HFF-Myc (cell line): ENCODE data around the gene OR13H1.

Experiments used
- DNase-seq: peaks from one replicate; pipeline ENCODE4 v3.0.0-alpha.2; 2011; ENCODE audit warnings: low read depth; ENCODE audit errors: extremely low read depth
- H3K4me3 ChIP-seq: replicated peaks from 2 replicates; pipeline ENCODE4 v1.5.1; 2011; ENCODE audit warnings: low read depth, mild to moderate bottlenecking, control low read depth, low read length
- TF ChIP-seq, protein P1 (sequence below): IDR thresholded peaks from 2 replicates; pipeline ENCODE4 v1.5.1; 2012; ENCODE audit warnings: mild to moderate bottlenecking, low read depth, low read length, control low read depth; ENCODE audit errors: missing control alignments

The OR13H1 gene

DNA sequence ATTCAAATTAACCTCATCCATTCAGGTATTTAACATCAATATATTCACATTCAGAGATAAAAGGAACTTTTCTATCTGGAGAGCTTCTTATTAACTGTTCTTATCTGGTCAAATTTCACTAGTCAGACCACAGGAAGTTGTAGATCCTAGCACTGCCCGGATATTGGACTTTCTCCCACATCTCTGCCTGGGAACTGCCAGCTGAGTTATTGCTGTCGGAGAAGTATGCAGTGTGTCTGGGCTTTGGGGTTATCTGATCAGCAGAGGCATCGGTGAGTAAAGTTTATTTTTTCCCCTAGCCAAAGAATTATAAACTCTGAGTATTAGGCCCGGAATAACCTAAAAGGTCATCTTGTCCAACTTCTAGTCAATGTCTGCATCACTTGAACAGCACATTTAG lies 45.1 kb downstream of the OR13H1 start:
- no peak overlapping the region for H3K4me3 ChIP-seq
- TF ChIP-seq, protein P1, sequence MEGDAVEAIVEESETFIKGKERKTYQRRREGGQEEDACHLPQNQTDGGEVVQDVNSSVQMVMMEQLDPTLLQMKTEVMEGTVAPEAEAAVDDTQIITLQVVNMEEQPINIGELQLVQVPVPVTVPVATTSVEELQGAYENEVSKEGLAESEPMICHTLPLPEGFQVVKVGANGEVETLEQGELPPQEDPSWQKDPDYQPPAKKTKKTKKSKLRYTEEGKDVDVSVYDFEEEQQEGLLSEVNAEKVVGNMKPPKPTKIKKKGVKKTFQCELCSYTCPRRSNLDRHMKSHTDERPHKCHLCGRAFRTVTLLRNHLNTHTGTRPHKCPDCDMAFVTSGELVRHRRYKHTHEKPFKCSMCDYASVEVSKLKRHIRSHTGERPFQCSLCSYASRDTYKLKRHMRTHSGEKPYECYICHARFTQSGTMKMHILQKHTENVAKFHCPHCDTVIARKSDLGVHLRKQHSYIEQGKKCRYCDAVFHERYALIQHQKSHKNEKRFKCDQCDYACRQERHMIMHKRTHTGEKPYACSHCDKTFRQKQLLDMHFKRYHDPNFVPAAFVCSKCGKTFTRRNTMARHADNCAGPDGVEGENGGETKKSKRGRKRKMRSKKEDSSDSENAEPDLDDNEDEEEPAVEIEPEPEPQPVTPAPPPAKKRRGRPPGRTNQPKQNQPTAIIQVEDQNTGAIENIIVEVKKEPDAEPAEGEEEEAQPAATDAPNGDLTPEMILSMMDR: no peak
- no peak for DNase-seq
